ENCODE measurements around the gene JAKMIP1.

The JAKMIP1 gene

DNA sequence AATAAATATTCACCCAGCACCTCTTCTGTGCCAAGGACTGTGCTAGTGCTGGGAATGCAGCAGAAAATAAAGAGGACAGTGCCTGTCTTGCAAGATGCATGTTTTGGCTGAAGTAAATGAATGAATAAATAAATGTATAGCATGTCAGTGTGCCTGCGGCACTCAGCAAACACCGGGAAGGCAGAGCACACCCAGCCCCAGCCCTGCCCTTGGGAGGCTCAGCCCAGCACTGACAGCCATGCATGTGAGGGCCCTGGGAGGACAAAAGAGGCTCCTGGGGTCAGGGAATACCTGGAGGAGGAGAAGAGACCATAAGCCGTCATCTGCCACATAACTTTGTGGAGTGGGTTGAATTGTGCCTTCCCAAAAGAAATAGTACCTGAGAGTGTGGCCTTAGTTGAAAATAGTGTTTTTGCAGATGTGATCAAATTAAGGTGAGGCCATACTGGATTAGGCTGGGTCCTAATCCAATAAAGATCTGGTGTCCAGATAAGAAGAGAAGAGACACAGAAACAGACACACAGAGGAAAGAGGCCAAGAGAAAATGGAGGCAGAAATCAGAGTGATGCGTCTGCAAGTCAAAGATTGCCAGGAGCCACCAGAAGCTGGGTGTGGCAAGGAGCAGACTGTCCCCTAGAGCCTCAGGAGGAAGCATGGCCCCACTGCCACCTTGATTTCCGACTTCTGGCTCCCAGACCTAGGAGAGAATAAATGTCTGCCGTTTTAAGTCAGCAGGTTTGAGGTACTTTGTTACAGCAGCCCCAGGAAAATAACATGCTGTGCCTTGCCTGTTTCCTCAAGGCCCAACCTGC, 198.5 kb downstream of the JAKMIP1 start:
- H3K9me3 ChIP-seq (ENCODE audit: insufficient read depth, low read depth, low read length): no peaks in the 10 kb centered on the region
- H3K9me2 ChIP-seq (replicated peaks; ENCODE audit: low read depth, low read length): no peaks in the 10 kb centered on the region
- H3F3A ChIP-seq (ENCODE audit: low read depth): no peaks in the 10 kb centered on the region
- no peaks in the 10 kb centered on the region for H4K20me1 ChIP-seq (ENCODE audit: insufficient read depth, low read length, poor library complexity, severe bottlenecking)
- H3K36me3 ChIP-seq (ENCODE audit: insufficient read depth, low read length): no peaks in the 10 kb centered on the region
- TF ChIP-seq EZH2phosphoT487 (IDR thresholded peaks at IDR 0.05; ENCODE audit: borderline replicate concordance): no peak
- TF ChIP-seq, protein P1, sequence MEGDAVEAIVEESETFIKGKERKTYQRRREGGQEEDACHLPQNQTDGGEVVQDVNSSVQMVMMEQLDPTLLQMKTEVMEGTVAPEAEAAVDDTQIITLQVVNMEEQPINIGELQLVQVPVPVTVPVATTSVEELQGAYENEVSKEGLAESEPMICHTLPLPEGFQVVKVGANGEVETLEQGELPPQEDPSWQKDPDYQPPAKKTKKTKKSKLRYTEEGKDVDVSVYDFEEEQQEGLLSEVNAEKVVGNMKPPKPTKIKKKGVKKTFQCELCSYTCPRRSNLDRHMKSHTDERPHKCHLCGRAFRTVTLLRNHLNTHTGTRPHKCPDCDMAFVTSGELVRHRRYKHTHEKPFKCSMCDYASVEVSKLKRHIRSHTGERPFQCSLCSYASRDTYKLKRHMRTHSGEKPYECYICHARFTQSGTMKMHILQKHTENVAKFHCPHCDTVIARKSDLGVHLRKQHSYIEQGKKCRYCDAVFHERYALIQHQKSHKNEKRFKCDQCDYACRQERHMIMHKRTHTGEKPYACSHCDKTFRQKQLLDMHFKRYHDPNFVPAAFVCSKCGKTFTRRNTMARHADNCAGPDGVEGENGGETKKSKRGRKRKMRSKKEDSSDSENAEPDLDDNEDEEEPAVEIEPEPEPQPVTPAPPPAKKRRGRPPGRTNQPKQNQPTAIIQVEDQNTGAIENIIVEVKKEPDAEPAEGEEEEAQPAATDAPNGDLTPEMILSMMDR (conservative IDR thresholded peaks at IDR 0.05; ENCODE audit: low read length): no peak
- H3K4me3 ChIP-seq (ENCODE audit: low read length, poor library complexity, severe bottlenecking): no peak overlapping the region
- H3K79me2 ChIP-seq (ENCODE audit: insufficient read depth, low read length): no peaks in the 10 kb centered on the region
- no peaks in the 10 kb centered on the region for H3K4me1 ChIP-seq (ENCODE audit: insufficient read depth, low read length, poor library complexity, severe bottlenecking)
- no peak overlapping the region for H2AFZ ChIP-seq (ENCODE audit: low read length)
- no peaks in the 10 kb centered on the region for H3K27me3 ChIP-seq (ENCODE audit: insufficient read depth, low read length, poor library complexity, severe bottlenecking)
- H3K4me2 ChIP-seq (ENCODE audit: low read depth, low read length, poor library complexity, severe bottlenecking): no peak overlapping the region
- H3K9ac ChIP-seq (ENCODE audit: low read depth, low read length, poor library complexity, severe bottlenecking): no peak overlapping the region

- no peaks in the 10 kb centered on the region for H3K36me3 ChIP-seq (ENCODE audit: insufficient read depth, low read length)
- no peak overlapping the region for H3K4me3 ChIP-seq (ENCODE audit: low read length, poor library complexity, severe bottlenecking)
- no peak overlapping the region for H2AFZ ChIP-seq (ENCODE audit: low read length)
- no peaks in the 10 kb centered on the region for H3K27me3 ChIP-seq (ENCODE audit: insufficient read depth, low read length, poor library complexity, severe bottlenecking)
- no peak overlapping the region for H3K4me2 ChIP-seq (ENCODE audit: low read depth, low read length, poor library complexity, severe bottlenecking)
- H3K9me3 ChIP-seq (ENCODE audit: insufficient read depth, low read depth, low read length): no peaks in the 10 kb centered on the region
- H3K9me2 ChIP-seq (replicated peaks; ENCODE audit: low read depth, low read length): no peaks in the 10 kb centered on the region
- TF ChIP-seq, protein P1 (conservative IDR thresholded peaks at IDR 0.05; ENCODE audit: low read length): no peak
- TF ChIP-seq EZH2phosphoT487 (IDR thresholded peaks at IDR 0.05; ENCODE audit: borderline replicate concordance): no peak
- no peaks in the 10 kb centered on the region for H3K4me1 ChIP-seq (ENCODE audit: insufficient read depth, low read length, poor library complexity, severe bottlenecking)
- H3K9ac ChIP-seq (ENCODE audit: low read depth, low read length, poor library complexity, severe bottlenecking): no peak overlapping the region
- no peaks in the 10 kb centered on the region for H3F3A ChIP-seq (ENCODE audit: low read depth)
- no peaks in the 10 kb centered on the region for H4K20me1 ChIP-seq (ENCODE audit: insufficient read depth, low read length, poor library complexity, severe bottlenecking)
- no peaks in the 10 kb centered on the region for H3K79me2 ChIP-seq (ENCODE audit: insufficient read depth, low read length)
Measured at GRCh38 chr4:5999830-6000365, 200.5 kb downstream of the JAKMIP1 start.

GRCh38 chr4:5999356-5999755, 201.0 kb downstream of the JAKMIP1 start:
- H3K4me2 ChIP-seq (ENCODE audit: low read depth, low read length, poor library complexity, severe bottlenecking): no peak overlapping the region
- H3K4me1 ChIP-seq (ENCODE audit: insufficient read depth, low read length, poor library complexity, severe bottlenecking): no peaks in the 10 kb centered on the region
- TF ChIP-seq EZH2phosphoT487 (IDR thresholded peaks at IDR 0.05; ENCODE audit: borderline replicate concordance): no peak
- TF ChIP-seq, protein P1 (conservative IDR thresholded peaks at IDR 0.05; ENCODE audit: low read length): no peak

More at GRCh38 chr4:5999356-5999755, 201.0 kb downstream of the JAKMIP1 start:
- Histone ChIP-seq H3K79me2 (ENCODE audit: insufficient read depth, low read length) (no peaks in the 10 kb centered on the region), H4K20me1 (ENCODE audit: insufficient read depth, low read length, poor library complexity, severe bottlenecking) (no peaks in the 10 kb centered on the region), H3K36me3 (ENCODE audit: insufficient read depth, low read length) (no peaks in the 10 kb centered on the region), H3F3A (ENCODE audit: low read depth) (no peaks in the 10 kb centered on the region), H3K4me3 (ENCODE audit: low read length, poor library complexity, severe bottlenecking) (no peak overlapping the region), H3K9ac (ENCODE audit: low read depth, low read length, poor library complexity, severe bottlenecking) (no peak overlapping the region), H3K27me3 (ENCODE audit: insufficient read depth, low read length, poor library complexity, severe bottlenecking) (no peaks in the 10 kb centered on the region), H3K9me3 (ENCODE audit: insufficient read depth, low read depth, low read length) (no peaks in the 10 kb centered on the region), H3K9me2 (replicated peaks; ENCODE audit: low read depth, low read length) (no peaks in the 10 kb centered on the region), H2AFZ (ENCODE audit: low read length) (no peak overlapping the region)

Data from Loucy (cell line).